Measurements from ENCODE around the gene MORN4.
A peak's percentile ranks its signal among the peaks of the same experiment; 100 is the strongest.
"Not testable (repeated sequence)": the region's sequence is repeated elsewhere in the genome, so short reads cannot be mapped to it uniquely, and the experiment has no call there.

The MORN4 gene

GRCh38 chr10:97640868-97641811 is 7.8 kb upstream of the MORN4 start:
- FAIRE-seq, result no peak

- no peak for FAIRE-seq
Observed at GRCh38 chr10:97640174-97640867, 7.0 kb upstream of the MORN4 start, which contains the start of gene PI4K2A. TSS of gene PI4K2A (plus strand) at chr10:97640671. CDS start at chr10:97640743, 72 bp downstream.

- FAIRE-seq, result not testable (repeated sequence)
Observed at GRCh38 chr10:97639090-97639489, 5.8 kb upstream of the MORN4 start.

- FAIRE-seq, result no peak
Observed at GRCh38 chr10:97635577-97635976, 2.3 kb upstream of the MORN4 start.

- no peak for FAIRE-seq
Observed at GRCh38 chr10:97633921-97634320, 621 bp upstream of the MORN4 start.

- no peak for FAIRE-seq
Observed at GRCh38 chr10:97631098-97631497, 2.2 kb downstream of the MORN4 start.

- FAIRE-seq, result no peak
Observed at GRCh38 chr10:97629289-97629688, 4.0 kb downstream of the MORN4 start.

- FAIRE-seq, result no peak
Observed at GRCh38 chr10:97628228-97628627, 5.1 kb downstream of the MORN4 start.

- no peak for FAIRE-seq
Observed at GRCh38 chr10:97627731-97628130, 5.6 kb downstream of the MORN4 start.

- FAIRE-seq, result no peak
Observed at GRCh38 chr10:97623277-97623676, 10.0 kb downstream of the MORN4 start.

GRCh38 chr10:97618733-97619132 is 14.6 kb downstream of the MORN4 start:
- FAIRE-seq, result no peak

- no peak for FAIRE-seq
Observed at GRCh38 chr10:97618285-97618684, 15.0 kb downstream of the MORN4 start.

GRCh38 chr10:97612386-97612785 is 20.9 kb downstream of the MORN4 start:
- peak; percentile 76 for FAIRE-seq

- FAIRE-seq, result no peak
Observed at GRCh38 chr10:97611473-97611872, 21.8 kb downstream of the MORN4 start.

- no peak for FAIRE-seq
Observed at GRCh38 chr10:97608991-97609561, 24.2 kb downstream of the MORN4 start.

GRCh38 chr10:97607095-97607636 is 26.1 kb downstream of the MORN4 start:
- FAIRE-seq, result no peak

GRCh38 chr10:97601268-97602215 is 31.8 kb downstream of the MORN4 start:
- FAIRE-seq, result no peak

- no peak for FAIRE-seq
Observed at GRCh38 chr10:97600616-97601015, 32.7 kb downstream of the MORN4 start.

- FAIRE-seq, result no peak
Observed at GRCh38 chr10:97599272-97599619, 34.1 kb downstream of the MORN4 start.

- no peak for FAIRE-seq
Observed at GRCh38 chr10:97598407-97599271, 34.7 kb downstream of the MORN4 start.

GRCh38 chr10:97597778-97598177 is 35.5 kb downstream of the MORN4 start:
- FAIRE-seq, result no peak
